Neural progenitor cell (in vitro differentiated cells): ENCODE measurements around the gene AFF2. TPM values are rescaled to one million over a fixed set of nuclear protein-coding genes. Genes with fewer than 3 reads are reported as not detected.

Experiments
- DNase-seq: peaks from one replicate; pipeline ENCODE4 v3.0.0-alpha.2; 2016; ENCODE audit warnings: low spot score
- H2AFZ ChIP-seq: fragments of 200-600 bp; sonication (generic); replicated peaks from 2 replicates; pipeline ENCODE4 v1.6.1; 2016; ENCODE audit warnings: antibody characterized with exemption
- H3F3A ChIP-seq: fragments of 200-600 bp; sonication (generic); 2 replicates; pipeline ENCODE4 v1.6.1; 2016; ENCODE audit warnings: antibody characterized with exemption, low read depth
- H3K27ac ChIP-seq: fragments of 200-600 bp; sonication (generic); 2 replicates; pipeline ENCODE4 v1.5.1; 2016; ENCODE audit warnings: mild to moderate bottlenecking
- H3K27me3 ChIP-seq: fragments of 200-600 bp; sonication (generic); 2 replicates; pipeline ENCODE4 v1.6.1; 2016; ENCODE audit warnings: mild to moderate bottlenecking, moderate library complexity
- H3K36me3 ChIP-seq: fragments of 200-600 bp; sonication (generic); 2 replicates; pipeline ENCODE4 v1.5.1; 2016
- H3K4me1 ChIP-seq: fragments of 200-600 bp; sonication (generic); 2 replicates; pipeline ENCODE4 v1.6.1; 2016; ENCODE audit warnings: mixed run types
- H3K4me2 ChIP-seq: fragments of 200-600 bp; sonication (generic); 2 replicates; pipeline ENCODE4 v1.6.1; 2016
- H3K4me3 ChIP-seq: fragments of 200-600 bp; sonication (generic); 2 replicates; pipeline ENCODE4 v1.5.1; 2016
- H3K79me2 ChIP-seq: fragments of 200-600 bp; sonication (generic); 2 replicates; pipeline ENCODE4 v1.6.1; 2016; ENCODE audit warnings: low read depth
- H3K9ac ChIP-seq: fragments of 200-600 bp; sonication (generic); 2 replicates; pipeline ENCODE4 v1.6.1; 2016
- H3K9me3 ChIP-seq: fragments of 200-600 bp; sonication (generic); 2 replicates; pipeline ENCODE4 v1.5.1; 2016; ENCODE audit warnings: low read depth
- H4K20me1 ChIP-seq: fragments of 200-600 bp; sonication (generic); 2 replicates; pipeline ENCODE4 v1.6.1; 2016; ENCODE audit warnings: low read depth
- H3K27ac Mint-ChIP-seq: 3 replicates; pipeline ENCODE4 v1.8.0; 2021; ENCODE audit warnings: mixed read lengths
- H3K27me3 Mint-ChIP-seq: 2 replicates; pipeline ENCODE4 v1.8.0; 2022; ENCODE audit warnings: low read depth, mild to moderate bottlenecking, inconsistent platforms, moderate library complexity, mixed read lengths; ENCODE audit not compliant: insufficient read depth
- H3K36me3 Mint-ChIP-seq: 3 replicates; pipeline ENCODE4 v1.8.0; 2021; ENCODE audit warnings: mixed read lengths
- H3K4me1 Mint-ChIP-seq: 3 replicates; pipeline ENCODE4 v1.8.0; 2021; ENCODE audit warnings: mixed read lengths
- H3K4me3 Mint-ChIP-seq: 3 replicates; pipeline ENCODE4 v1.8.0; 2021; ENCODE audit warnings: mild to moderate bottlenecking, moderate library complexity, mixed read lengths
- H3K9me3 Mint-ChIP-seq: 3 replicates; pipeline ENCODE4 v1.8.0; 2020; ENCODE audit warnings: mixed read lengths
- EZH2 ChIP-seq: fragments of 200-600 bp; sonication (generic); IDR thresholded peaks from 2 replicates; pipeline ENCODE4 v1.6.1; 2017; ENCODE audit warnings: antibody characterized with exemption, mild to moderate bottlenecking, moderate library complexity
- EZH2phosphoT487 ChIP-seq: fragments of 200-600 bp; sonication (generic); IDR thresholded peaks from 2 replicates; pipeline ENCODE4 v1.6.1; 2017; ENCODE audit warnings: antibody characterized with exemption
- total RNA-seq: library from RNA; depleted of rRNA; stranded (reverse); fragments of >200 nt; gene quantifications from 2 replicates; pipeline ENCODE4 v1.2.3, GENCODE V29; 2015; ENCODE audit warnings: low replicate concordance
- TF ChIP-seq, protein P1 (sequence below): fragments of 200-600 bp; sonication (generic); IDR thresholded peaks from 2 replicates; pipeline ENCODE4 v1.5.1; 2017; ENCODE audit warnings: antibody characterized with exemption, mild to moderate bottlenecking

Gene AFF2
- total RNA-seq, 1 donor from 2014 or later: 13.5 TPM

DNA sequence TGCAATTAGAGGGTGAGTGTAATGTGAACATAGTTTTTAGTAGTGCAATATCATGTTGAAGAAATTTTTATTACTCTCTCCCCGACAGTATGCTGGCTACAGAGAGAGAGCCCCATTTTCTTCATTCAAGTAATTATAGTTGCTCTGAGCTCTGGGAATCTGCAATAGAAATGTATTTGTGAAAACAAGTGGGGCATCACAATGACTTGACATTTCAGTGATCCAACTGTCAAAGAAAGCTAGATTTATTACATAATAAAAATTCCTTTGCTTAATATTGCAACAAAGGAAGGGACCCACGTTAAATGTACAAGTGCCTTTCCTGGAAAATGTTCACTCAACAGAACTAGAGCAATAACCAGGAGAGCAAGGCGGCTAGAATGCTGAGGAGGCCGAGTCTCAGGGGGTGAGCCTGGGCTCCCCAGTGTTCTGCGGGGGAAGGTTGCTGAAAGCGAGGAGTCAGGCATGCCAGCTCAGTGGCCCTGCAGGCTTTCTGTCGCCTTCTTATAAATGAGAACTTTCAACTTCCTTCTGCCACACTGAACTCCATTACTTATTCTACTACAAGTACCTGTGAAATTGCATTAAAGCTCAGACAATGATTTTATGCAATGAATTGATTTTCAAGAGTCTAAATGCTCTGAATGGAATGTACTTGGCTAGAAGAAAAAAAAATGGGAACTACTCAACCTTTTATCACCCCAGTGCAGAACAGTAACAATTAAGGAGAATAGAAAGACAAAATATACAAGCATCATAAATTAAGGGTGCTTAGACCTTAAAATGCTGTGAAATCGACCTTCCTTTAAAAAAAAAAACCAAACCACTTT is 476.4 kb downstream of the AFF2 start:
- H3K4me3 ChIP-seq: no peak overlapping the region
- H3K27ac Mint-ChIP-seq: no peak overlapping the region
- H3K4me1 Mint-ChIP-seq: peaks cover 4% of the 10 kb centered on the region

DNA sequence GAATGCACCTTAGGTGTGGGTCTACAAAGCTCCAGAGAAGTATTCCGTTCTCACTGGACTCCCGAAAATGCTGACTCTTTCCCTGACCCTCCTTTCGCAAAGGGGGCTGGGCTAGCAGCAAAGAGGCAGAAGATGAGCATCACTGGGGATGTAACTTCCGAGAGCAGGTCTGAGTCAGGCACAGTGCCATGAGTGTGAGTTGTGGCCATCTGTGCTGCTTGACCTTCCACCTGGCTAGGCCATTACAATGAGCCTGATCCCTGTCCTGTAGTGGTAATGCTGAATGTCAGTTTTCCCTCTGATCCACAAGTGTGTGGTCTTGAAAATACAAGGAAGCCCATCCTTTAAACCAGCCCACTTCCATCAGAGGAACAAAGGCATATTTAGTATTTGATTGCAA is 479.4 kb downstream of the AFF2 start:
- peaks cover 4% of the 10 kb centered on the region for H3K9me3 Mint-ChIP-seq
- TF ChIP-seq EZH2 (no peak), EZH2phosphoT487 (no peak)
- TF ChIP-seq, protein P1, sequence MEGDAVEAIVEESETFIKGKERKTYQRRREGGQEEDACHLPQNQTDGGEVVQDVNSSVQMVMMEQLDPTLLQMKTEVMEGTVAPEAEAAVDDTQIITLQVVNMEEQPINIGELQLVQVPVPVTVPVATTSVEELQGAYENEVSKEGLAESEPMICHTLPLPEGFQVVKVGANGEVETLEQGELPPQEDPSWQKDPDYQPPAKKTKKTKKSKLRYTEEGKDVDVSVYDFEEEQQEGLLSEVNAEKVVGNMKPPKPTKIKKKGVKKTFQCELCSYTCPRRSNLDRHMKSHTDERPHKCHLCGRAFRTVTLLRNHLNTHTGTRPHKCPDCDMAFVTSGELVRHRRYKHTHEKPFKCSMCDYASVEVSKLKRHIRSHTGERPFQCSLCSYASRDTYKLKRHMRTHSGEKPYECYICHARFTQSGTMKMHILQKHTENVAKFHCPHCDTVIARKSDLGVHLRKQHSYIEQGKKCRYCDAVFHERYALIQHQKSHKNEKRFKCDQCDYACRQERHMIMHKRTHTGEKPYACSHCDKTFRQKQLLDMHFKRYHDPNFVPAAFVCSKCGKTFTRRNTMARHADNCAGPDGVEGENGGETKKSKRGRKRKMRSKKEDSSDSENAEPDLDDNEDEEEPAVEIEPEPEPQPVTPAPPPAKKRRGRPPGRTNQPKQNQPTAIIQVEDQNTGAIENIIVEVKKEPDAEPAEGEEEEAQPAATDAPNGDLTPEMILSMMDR: no peak
- H3K9me3 ChIP-seq: no peaks in the 10 kb centered on the region
- H3K36me3 ChIP-seq: no peaks in the 10 kb centered on the region
- H3K4me3 Mint-ChIP-seq: no peak overlapping the region
- H3F3A ChIP-seq: no peaks in the 10 kb centered on the region
- no peak overlapping the region for H2AFZ ChIP-seq
- no peak for DNase-seq
- H3K9ac ChIP-seq: no peak overlapping the region
- H3K27me3 Mint-ChIP-seq: peaks cover 3% of the 10 kb centered on the region
- H3K79me2 ChIP-seq: no peaks in the 10 kb centered on the region
- no peaks in the 10 kb centered on the region for H3K36me3 Mint-ChIP-seq
- H3K4me2 ChIP-seq: no peak overlapping the region
- H3K27ac Mint-ChIP-seq: no peak overlapping the region
- no peaks in the 10 kb centered on the region for H3K4me1 ChIP-seq
- H3K4me1 Mint-ChIP-seq: peaks cover 4% of the 10 kb centered on the region
- no peak overlapping the region for H3K4me3 ChIP-seq
- H4K20me1 ChIP-seq: no peaks in the 10 kb centered on the region
- no peaks in the 10 kb centered on the region for H3K27me3 ChIP-seq
- H3K27ac ChIP-seq: no peak overlapping the region

More for the DNA sequence above, 476.4 kb downstream of the AFF2 start:
- TF ChIP-seq EZH2 (no peak), EZH2phosphoT487 (no peak)
- TF ChIP-seq, protein P1: no peak
- no peaks in the 10 kb centered on the region for H3K27me3 Mint-ChIP-seq
- Histone ChIP-seq H2AFZ (no peak overlapping the region), H3K27me3 (no peaks in the 10 kb centered on the region), H3F3A (no peaks in the 10 kb centered on the region), H3K36me3 (no peaks in the 10 kb centered on the region), H3K27ac (no peak overlapping the region), H3K4me2 (no peak overlapping the region), H3K79me2 (no peaks in the 10 kb centered on the region), H4K20me1 (no peaks in the 10 kb centered on the region), H3K4me1 (no peaks in the 10 kb centered on the region), H3K9ac (no peak overlapping the region), H3K9me3 (no peaks in the 10 kb centered on the region)
- no peak for DNase-seq
- H3K9me3 Mint-ChIP-seq: no peaks in the 10 kb centered on the region
- no peak overlapping the region for H3K4me3 Mint-ChIP-seq
- H3K36me3 Mint-ChIP-seq: no peaks in the 10 kb centered on the region

DNA sequence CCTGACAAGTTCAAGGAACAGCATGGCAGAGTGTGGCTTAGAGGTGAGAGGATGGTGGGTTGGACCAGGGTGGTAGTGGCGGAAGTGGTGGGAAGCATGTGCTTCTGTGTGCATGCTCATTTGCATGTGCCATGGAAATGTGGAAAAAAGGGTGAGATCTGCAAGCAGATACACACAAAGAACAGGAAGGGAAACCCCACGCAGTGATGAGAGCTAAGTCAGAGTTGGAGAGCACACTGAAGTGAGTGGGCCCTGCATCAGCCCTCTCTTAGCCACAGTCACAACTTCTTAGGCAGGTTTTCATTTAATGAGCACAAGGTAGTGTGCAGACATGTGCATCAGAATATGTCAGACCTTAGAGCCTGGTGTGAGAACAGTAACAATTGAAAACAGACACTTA is 483.8 kb downstream of the AFF2 start:
- Histone ChIP-seq H3K4me3 (no peak overlapping the region), H3K9me3 (no peaks in the 10 kb centered on the region), H2AFZ (no peak overlapping the region), H3F3A (no peaks in the 10 kb centered on the region), H3K4me2 (no peak overlapping the region), H3K27me3 (no peaks in the 10 kb centered on the region), H3K4me1 (no peaks in the 10 kb centered on the region), H3K79me2 (no peaks in the 10 kb centered on the region), H4K20me1 (no peaks in the 10 kb centered on the region), H3K9ac (no peak overlapping the region), H3K36me3 (no peaks in the 10 kb centered on the region), H3K27ac (no peak overlapping the region)
- TF ChIP-seq EZH2phosphoT487 (no peak), EZH2 (no peak)
- no peak overlapping the region for H3K4me3 Mint-ChIP-seq
- H3K27me3 Mint-ChIP-seq: peaks cover 6% of the 10 kb centered on the region
- H3K27ac Mint-ChIP-seq: no peak overlapping the region
- no peaks in the 10 kb centered on the region for H3K4me1 Mint-ChIP-seq
- H3K9me3 Mint-ChIP-seq: peaks cover 4% of the 10 kb centered on the region
- DNase-seq: no peak
- H3K36me3 Mint-ChIP-seq: no peaks in the 10 kb centered on the region

DNA sequence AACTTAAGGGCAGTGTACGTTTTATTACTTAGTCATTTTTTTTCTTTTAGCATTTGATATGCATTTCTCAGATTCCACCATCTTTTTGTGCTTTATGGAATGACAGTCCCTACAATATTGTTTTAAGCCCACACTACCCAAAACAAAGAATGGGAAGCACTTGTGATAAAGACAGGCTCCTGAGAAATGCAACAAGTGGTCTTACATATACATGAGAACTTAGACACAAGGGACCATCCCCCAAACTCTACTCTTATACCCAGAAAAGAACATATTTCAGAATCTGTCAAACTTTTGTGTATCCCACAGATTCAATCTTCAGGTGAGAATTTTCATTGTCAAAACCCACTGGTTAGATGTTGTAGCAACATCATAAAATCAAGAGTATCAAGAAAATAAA is 491.1 kb downstream of the AFF2 start:
- Histone ChIP-seq H3K9me3 (no peaks in the 10 kb centered on the region), H3K36me3 (no peaks in the 10 kb centered on the region), H3K9ac (no peak overlapping the region), H2AFZ (no peak overlapping the region), H3K27ac (no peak overlapping the region), H3K4me3 (no peak overlapping the region), H4K20me1 (no peaks in the 10 kb centered on the region), H3F3A (no peaks in the 10 kb centered on the region), H3K27me3 (no peaks in the 10 kb centered on the region), H3K4me2 (no peak overlapping the region), H3K4me1 (no peaks in the 10 kb centered on the region), H3K79me2 (no peaks in the 10 kb centered on the region)
- Mint-ChIP-seq H3K4me3 (no peak overlapping the region), H3K27ac (no peak overlapping the region), H3K9me3 (no peaks in the 10 kb centered on the region), H3K27me3 (peaks cover 5% of the 10 kb centered on the region), H3K4me1 (peaks cover 2% of the 10 kb centered on the region), H3K36me3 (no peaks in the 10 kb centered on the region)
- TF ChIP-seq, protein P1: no peak
- TF ChIP-seq EZH2phosphoT487 (no peak), EZH2 (no peak)
- DNase-seq: no peak
